NCI-H1417 treated with DMSO at 0.1 percent for 48 hours (cell line): ENCODE measurements around the gene ABCE1.

Experiments
- DNase-seq: peaks from one replicate; lab custom pipeline; 2025; lab: John Stamatoyannopoulos, UW

Gene ABCE1

DNA sequence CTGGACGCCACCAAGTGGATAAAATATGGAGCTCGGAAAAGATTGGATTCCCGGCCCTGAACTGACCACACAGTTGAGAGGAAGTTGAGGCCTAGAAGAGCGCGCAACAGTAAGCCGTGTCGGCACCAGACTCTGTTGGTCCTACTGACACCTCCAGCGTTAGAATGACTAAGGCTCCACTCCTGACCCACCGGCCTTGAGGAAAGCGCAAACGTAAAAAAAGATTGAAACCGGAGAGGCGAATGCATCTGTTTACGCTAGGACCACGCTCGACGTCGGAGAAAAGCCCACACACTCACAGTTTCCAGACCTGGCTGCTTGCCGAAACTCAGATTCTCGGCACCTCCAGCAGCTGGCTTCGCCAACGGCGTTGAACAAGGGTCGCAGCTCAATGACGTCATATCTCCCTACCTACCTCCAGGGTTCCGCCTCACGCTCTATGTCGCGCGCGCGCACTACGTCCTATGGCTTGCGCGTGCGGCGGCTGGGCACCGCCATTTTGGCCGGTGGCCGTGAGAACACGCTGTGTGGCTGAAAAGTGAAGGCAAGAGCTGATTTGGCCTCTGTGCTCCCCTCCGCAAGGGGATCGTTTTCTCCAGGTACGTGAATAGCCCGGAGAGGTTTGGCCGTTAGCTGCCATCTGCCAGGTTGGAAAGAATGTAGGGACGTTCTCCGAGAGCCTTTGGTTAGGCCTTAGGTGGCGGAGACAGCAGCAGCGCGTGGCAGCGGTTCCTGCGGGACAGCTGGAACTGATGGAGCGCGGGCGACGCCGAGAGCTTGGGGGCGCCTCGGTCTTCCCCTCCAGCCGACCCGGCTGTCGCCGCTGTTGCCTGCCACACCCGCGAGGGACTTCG is at the start of gene ABCE1, which contains the start of gene ANAPC10:
Gene ABCE1, plus strand, starts transcription at position 491 of the 854 bp plus-strand sequence. CDS start 6,102 bp downstream, outside the sequence.
Gene ANAPC10, minus strand, starts transcription at position 376 of the 854 bp plus-strand sequence. CDS start 2,097 bp downstream, outside the sequence.
- DNase-seq: peak; percentile 82

DNA sequence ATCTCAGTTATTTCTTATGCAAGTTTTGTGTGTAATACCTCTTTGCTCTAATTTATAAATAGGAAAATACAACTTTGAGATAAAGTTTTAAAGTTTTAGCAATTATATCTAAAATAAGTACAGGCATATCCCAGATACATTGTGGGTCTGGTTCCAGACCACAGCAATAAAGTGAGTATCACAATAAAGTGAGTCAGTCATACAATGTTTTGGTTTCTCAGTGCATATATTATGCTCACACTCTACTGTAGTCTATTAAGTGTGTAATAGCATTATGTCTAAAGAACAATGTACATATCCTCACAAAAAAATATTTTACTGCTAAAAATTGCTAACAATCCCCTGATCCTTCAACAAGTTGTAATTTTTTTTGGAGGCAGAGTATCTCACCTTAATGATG is 49.3 kb upstream of the ABCE1 start:
- DNase-seq: no peak

DNA sequence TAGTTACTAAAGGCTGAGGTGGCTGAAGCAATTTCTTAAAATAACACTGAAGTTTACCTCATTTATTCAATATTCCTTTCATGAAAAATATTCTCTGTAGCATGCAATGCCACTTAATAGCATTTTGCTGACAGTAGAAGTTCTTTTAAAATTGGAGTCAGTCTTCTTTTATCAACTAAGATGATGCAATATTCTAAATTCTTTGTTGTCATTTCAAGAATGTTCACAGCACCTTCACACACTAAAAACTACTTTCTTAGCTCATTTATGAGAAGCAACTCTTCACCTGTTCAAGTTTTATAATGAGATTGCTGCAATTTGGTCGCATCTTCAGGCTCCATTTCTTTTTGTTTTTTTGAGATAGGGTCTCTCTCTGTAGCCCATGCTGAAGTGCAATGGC is 48.9 kb upstream of the ABCE1 start:
- DNase-seq: no peak

DNA sequence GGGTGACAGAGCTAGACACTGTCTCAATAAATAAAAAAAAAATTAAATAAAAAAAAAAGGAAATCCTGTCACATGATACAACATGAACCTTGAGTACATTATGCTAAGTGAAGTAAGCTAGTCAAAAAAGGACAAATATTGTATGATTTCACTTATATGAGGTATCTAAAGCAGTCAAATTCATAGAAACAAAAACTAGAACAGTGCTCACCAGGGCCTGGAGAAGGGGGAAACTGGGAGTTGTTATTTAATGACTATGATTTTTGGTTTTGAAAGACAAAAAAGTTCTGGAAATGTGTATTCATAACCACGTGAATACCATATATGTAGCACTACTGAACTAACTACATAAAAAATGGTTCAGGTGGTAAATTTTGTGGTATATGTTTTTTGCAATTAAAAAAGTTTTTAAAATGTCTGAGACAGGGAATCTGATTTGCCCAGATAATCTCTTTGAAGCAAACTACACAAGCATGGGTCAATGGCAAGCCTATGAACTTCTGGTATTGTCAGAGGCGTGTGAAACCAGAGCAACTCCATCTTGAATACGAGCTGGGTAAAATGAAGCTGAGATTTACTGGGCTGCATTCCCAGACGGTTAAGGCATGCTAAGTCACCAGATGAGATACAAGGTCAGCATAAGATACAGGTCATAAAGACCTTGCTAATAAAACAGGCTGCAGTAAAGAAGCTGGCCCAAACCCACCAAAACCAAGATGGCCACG is 42.4 kb upstream of the ABCE1 start:
- DNase-seq: no peak

DNA sequence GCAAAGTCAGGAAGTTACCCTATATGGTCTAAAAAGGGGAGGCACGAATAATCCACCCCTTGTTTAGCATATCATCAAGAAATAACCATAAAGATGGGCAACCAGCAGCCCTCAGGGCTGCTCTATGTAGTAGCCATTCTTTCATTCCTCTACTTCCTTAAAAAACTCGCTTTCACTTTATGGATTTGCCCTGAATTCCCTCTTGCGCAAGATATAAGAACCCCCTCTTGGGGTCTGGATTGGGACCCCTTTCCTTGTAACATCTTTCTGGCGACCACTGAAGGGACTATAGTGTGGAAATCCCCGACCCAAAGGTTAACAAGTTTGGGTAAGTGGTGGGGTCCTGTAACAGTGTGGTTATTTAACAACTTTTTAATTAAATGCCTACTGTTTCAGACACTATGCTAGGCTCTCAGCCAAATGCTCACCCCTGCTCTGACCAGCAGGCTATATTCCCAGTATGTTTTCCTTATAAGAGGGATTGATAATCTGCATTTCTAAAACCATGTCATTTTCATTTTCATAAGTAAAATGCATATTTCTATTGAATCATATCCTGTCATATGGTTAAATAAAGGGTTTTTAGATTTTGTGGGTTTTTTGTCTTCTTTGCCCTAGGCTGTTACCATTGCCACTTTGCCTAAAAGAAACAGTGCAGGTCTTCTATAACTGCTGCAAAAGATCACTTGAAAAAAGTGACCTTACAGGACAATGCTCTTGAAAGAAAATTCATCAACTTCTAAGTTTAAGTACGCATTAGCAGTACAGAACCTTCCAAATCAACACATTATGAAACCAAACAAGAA is 41.6 kb upstream of the ABCE1 start:
- no peak for DNase-seq

DNA sequence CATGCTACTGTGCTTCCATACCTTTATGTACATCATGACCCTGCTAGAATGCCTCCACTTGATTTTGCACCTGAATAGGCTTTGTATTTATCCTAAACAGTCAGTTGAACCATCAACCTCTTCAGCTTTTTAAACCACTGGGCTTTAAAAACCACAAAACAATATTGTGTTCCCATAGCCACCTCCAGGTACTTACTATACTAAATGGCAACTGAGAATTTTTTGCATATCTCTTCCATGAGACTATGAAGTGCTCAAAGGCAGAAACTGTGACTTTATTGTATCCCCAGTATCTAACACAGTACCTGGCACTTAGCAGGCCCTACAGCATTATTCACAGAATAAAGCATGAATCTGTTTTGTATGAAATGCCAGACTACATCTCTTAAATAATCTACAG is 39.9 kb upstream of the ABCE1 start:
- DNase-seq: no peak

DNA sequence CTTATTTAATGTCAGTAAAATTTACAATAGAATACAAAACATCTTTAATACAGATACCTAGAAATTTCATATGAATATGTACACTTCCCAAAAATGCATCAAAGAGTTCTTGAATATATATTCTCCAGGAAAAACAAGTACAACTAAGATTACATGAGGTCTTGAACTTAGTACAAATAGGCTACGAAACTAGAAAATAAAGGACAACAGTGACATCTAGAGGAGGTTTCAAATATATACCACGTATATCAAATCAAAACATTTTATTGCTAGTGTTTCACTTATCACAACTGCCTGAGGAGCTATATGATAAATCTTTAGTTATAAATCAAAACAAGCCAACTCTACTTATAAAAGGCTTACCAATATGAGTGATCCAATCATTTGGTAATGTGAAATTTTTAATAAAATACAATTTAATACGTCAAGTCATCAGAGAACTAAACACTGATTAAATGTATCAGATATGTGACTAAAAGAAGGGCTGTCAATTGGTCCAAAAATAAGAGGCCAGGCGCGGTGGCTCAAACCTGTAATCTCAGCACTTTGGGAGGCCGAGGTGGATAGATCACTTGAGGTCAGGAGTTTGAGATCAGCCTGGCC is 36.7 kb upstream of the ABCE1 start:
- DNase-seq: peak; percentile 29

DNA sequence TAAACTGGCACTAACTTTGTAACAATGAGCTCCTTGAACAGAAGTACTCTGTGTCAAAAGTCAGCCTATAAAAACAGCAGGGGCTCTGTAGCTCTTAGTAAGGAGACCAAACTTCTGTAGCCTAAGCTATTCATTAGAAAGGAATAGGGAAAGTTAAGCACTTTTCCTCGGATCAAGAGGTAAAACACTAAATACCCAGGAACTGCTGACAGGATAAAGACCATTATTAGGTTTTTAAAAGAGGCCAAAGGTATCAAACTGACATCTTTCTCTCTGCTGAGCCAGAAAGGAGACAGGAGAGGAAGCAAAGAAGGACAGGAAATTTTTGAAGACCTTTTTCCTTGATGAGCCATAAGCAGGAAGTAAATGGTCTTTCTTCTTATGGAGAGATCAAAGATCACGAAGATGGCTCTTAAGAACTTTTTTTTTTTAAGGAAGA is 32.0 kb upstream of the ABCE1 start:
- no peak for DNase-seq

DNA sequence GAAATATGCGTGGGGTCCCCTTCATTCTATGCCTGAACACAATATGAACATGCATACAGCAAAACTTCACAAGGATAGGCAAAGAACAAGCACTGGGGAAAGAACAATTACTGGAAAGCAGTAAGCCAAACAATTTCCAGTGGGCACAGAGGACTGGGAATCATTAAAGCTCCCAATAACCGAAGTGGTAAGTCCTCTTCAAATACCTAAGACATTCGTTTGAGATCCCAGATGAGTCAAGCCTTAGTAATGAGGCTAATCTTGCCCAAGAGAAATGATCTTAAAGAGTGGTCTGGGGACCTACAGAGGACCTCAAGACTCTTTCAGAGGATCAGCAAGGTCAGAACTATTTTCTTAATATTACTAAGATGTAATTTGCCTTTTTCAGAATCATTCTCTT is 28.8 kb upstream of the ABCE1 start:
- DNase-seq: no peak

DNA sequence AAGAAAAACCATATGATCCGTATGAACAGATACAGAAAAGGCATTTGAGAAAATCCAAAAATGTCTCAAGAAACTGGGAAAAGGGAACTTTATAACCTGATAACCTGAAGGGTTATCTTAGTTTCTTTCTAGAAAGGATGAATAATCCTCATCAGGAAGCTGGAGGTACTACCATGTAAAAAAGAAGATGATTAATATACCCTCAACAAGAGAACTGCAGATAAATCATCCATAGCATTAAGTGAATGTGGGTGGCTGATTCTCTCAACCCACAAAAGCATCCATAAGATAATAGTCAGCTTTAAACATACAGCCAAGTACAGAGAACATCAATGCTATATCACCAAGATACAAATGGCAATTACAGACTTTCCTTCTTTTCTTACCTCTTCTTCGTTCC is 26.6 kb upstream of the ABCE1 start:
- DNase-seq: no peak

DNA sequence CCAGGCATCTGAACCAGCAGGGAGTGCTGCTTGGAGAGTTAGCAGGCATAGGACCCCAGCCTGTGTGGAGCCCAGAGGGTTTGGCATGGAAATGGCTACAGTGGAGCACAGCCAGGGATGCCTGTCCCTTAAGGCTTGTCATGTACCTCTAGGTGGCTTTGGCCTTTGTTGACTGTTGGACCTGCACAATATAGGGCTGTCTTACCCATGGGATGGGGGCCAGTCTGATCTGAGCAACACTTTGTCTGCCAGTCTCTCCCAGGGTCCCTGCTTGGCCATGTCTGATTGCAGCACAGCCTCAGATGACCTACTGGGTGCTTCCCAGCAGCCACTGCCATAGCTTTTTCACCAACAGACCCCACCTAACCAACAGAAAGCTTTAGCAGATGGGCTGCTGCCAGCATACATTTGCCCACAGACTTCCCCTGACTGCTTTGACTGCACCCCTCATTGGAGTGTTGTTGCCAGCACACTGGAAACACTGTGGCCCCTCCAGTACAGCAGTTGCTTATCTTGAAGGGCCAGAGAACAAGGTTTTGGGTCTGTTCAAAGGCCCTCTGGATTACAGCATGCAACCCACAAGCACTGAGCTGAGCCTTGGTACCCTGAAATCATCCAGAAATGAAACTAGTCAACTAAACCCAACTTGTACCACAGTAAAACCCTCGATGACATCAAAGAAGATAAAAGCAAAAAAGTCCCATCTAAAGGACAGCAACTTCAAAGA is 22.2 kb upstream of the ABCE1 start:
- no peak for DNase-seq

DNA sequence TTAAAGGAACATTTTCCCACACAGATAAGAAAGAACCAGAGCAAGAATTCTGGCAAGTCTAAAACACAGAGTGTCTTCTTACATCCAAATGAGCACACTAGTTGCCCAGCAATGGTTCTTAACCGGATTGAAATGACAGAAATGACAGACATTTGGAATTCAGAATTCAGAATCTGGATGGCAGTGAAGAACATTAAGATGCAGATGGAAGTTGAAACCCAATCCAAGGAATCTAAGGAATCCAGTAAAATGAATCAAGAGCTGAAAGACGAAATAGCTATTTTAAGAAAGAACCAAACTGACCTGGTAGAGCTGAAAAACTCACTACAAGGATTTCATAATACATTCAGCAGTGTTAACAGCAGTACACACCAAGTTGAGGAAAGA is 21.6 kb upstream of the ABCE1 start:
- no peak for DNase-seq

DNA sequence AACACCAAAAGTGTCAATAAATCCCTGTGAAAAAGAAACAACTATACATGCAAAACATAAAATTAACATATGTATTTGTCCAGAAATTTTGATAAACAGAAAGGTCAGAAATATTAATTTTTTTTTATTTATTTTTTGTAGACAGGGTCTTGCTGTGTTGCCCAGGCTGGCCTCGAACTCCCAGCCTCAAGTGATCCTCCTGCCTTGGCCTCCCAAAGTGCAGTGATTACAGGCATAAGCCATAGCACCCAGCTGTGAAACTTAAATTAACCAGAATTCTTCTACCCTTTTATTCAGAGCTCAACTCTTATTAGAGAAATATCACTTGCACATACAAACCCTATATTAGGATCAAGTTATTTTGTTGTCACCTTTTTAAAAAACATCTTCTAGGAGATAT is 16.4 kb upstream of the ABCE1 start:
- no peak for DNase-seq

DNA sequence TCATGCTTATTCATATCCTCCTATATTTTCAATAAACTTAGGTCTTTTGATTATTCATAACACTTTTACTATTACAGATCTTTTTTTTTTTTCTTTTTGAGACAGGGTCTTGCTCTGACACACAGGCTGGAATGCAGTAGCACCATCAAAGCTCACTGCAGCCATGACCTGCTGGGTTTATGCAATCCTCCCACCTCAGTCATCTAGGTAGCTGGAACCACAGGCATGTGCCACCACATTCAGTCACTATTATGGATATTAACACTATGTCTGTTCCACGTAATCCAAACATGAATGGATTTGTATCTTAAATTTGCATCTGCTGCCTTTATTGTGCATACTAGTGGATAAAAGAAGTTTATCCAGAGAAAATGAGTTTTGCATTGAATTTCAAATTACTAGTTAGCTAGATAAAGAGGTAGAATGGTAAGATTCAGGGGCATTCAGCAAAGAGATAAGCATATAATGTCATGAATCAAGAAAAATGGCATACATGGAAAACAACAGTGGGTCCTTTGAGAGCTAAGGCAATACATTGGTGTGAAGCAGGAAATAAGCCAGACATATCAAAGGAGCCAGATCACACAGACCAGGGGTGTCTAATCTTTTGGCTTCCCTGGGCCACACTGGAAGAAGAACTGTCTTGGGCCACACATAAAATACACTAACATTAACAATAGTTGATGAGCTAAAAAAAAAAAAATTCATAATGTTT is 14.1 kb upstream of the ABCE1 start:
- no peak for DNase-seq

DNA sequence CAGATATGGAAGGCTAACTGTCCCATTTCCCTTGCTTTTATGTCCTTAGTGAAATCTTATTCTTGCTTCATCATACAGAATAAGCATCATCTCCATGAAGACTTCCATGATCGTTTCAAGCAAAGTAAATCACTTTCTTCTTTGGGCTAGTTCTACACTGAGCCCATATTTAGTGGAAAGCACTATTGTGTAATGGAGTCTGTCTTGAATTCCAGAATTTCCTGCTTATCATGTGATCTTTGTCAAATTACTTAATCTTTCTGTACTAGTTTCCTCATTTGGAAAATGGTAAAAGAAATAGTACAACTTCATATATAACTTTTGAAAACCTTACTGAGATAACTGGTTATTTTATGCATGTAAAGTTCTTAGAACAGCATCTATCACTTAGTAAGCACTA is 7.7 kb upstream of the ABCE1 start:
- no peak for DNase-seq

DNA sequence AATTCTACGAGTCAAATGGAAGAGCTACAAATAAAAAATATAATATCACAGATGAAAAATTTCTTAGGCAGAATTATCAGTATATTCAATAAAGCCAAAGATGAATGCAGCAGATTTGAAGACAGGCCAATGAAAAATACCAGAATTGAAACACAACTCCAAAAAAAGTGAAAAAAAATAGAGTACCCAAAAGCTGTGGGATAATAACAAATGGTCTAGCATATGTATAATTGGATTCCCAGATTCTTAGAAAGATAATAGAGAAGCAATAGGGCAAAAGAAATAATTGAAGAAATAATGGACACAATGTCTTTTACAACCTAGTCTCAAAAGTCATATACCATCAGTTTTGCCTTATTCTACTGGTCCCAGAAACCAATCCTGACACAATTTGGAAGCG is 4.5 kb upstream of the ABCE1 start:
- DNase-seq: no peak

DNA sequence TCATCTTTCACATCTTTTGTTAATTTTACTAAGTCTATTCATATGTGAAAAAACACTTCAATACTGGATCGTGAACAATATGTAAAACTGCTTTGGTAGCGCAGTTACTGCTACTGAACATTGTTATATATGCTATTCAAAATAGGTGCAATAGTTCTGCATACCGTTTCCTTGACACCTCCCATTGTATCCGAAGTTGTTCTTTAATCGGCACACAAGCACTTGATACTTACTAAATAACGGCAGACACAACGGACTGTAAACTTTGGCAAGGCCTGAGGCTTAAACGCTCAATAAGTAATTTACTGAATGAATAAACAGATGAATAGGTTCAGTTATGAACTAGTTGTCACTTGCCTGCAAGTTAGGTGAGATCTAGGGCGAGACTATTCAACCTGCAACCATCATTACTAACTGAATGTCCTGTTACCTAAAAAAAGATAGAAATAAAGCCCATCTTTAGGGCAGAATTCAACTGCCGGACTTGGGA is 735 bp upstream of the ABCE1 start:
- no peak for DNase-seq

DNA sequence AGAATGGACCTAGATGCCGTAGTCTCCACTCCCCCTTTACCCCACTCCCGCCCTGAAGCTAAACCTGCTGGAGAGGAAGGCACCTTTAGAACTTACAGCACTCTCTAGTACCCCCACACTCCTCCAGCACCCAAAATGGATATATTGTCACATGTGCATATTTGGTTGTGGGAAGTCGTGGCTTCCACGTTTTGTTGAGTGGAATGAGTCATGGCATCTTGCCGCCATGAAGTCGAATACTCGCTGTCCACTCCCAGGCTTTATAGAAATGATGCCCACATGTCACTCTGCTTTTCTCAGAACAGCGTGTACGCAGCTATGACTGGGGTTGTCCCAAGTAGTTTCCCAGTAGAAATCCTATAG is 545 bp downstream of the ABCE1 start:
- no peak for DNase-seq

DNA sequence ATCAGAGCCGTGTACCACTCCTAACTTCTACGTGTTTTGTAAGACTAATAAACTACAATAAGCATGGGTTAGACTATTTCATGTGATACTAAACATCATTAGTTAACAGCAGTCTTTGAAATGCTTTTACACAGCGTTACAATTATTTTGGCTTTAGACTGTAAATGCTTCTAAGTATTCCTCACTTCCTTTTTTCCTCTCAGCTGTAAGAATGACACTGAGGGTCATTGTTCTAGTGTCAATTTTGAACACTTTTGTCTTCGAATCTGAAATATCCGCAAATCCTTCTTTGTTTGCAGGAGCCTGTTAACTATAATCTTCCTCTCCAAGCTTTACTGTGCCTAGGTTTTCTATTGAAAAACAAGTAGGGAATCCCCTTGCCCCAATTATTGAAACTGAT is 1.5 kb downstream of the ABCE1 start:
- DNase-seq: no peak

DNA sequence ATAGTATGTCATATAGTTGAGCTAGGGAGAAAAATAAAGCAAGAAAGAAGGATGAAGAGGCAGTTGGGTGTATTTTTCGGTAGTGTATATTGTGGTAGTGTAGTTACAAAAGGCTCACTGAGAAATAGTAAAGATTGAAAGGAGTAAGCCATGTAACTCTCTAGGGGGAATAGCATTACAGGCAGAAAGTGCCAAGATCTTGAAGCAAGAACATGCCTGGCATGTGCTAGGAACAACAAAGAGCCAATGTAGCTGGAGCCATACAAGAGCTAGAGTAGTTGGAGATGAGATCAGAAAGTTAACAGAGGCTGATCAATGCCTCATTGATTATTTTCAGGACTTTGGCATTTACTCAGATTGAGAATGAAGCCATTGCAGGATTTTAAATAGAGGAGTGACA is 3.0 kb downstream of the ABCE1 start:
- no peak for DNase-seq

DNA sequence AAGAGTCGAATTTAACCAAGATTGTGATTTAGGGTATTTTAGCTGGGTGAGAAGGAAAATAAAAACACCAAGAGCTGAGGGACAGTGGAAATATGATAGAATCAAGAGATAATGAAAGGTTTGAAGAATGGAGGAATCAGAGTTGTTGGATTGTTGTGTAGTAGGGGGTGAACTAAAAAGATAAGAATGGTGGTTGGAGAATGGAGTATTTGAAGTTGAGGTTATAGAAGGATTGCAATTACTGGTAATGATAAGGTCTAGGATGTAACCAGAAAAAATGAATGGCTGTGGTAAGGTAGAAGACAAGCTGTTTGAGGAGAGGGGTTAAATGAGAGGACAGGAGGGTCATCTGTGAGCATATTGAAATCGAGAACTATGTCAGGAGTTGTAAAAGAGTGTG is 4.5 kb downstream of the ABCE1 start:
- no peak for DNase-seq
